OCI-LY7 (cell line): ENCODE measurements around the gene TNPO1. TPM values are rescaled to one million over a fixed set of nuclear protein-coding genes. Genes with fewer than 3 reads are reported as not detected.

Experiments used
- BruUV-seq: library from RNA; stranded (reverse); fragments of 400-500 nt; replicated peaks from 2 replicates; lab custom pipeline; 2021; lab: Mats Ljungman, UMichigan
- CTCF ChIA-PET: fragments of 300-600 bp; sonication (Branson Sonifier 250); formaldehyde crosslinking; loops from one replicate; lab custom pipeline; 2022; ENCODE audit warnings: antibody characterized with exemption; ENCODE audit not compliant: unreplicated experiment; lab: Charles Lee
- POLR2A ChIA-PET: fragments of 300-600 bp; sonication (Branson Sonifier 250); formaldehyde crosslinking; loops from one replicate; lab custom pipeline; 2022; ENCODE audit warnings: antibody characterized with exemption; lab: Charles Lee
- DNase-seq: peaks from one replicate; pipeline ENCODE4 v3.0.0-alpha.2; 2015; ENCODE audit warnings: low spot score
- H2AFZ ChIP-seq: fragments of 200-600 bp; sonication (generic), shearing (Covaris generic); 2 replicates; pipeline ENCODE4 v1.6.1; 2014; ENCODE audit warnings: mild to moderate bottlenecking, antibody characterized with exemption, low read length, moderate library complexity
- H3K27ac ChIP-seq: fragments of 200-600 bp; sonication (generic); 2 replicates; pipeline ENCODE4 v1.5.1; 2014; ENCODE audit warnings: mixed run types, low read depth, mild to moderate bottlenecking, moderate library complexity, low read length, inconsistent platforms; ENCODE audit not compliant: poor library complexity, severe bottlenecking
- H3K36me3 ChIP-seq: fragments of 200-600 bp; sonication (generic); 2 replicates; pipeline ENCODE4 v1.6.1; 2014; ENCODE audit warnings: mild to moderate bottlenecking, antibody characterized with exemption, low read length, moderate library complexity, mixed read lengths; ENCODE audit not compliant: insufficient read depth
- H3K4me1 ChIP-seq: fragments of 200-600 bp; sonication (generic); 2 replicates; pipeline ENCODE4 v1.5.1; 2014; ENCODE audit warnings: mild to moderate bottlenecking, low read length; ENCODE audit not compliant: insufficient read depth, poor library complexity, severe bottlenecking
- H3K4me2 ChIP-seq: fragments of 200-600 bp; sonication (generic); 2 replicates; pipeline ENCODE4 v1.6.1; 2014; ENCODE audit warnings: mild to moderate bottlenecking, low read length
- H3K4me3 ChIP-seq: fragments of 200-600 bp; sonication (generic); 2 replicates; pipeline ENCODE4 v1.5.1; 2014; ENCODE audit warnings: mild to moderate bottlenecking, low read depth, low read length; ENCODE audit not compliant: poor library complexity, severe bottlenecking
- H3K79me2 ChIP-seq: fragments of 200-600 bp; sonication (generic); 2 replicates; pipeline ENCODE4 v1.6.1; 2016; ENCODE audit warnings: low read depth, mild to moderate bottlenecking, low read length, moderate library complexity, mixed read lengths; ENCODE audit not compliant: insufficient read depth
- H3K9me2 ChIP-seq: fragments of 200-600 bp; sonication (generic); 2 replicates; pipeline ENCODE4 v1.6.1; 2016; ENCODE audit warnings: mild to moderate bottlenecking, low read length, mixed read lengths; ENCODE audit not compliant: insufficient read depth
- H3K9me3 ChIP-seq: fragments of 200-600 bp; sonication (generic); 2 replicates; pipeline ENCODE4 v1.6.1; 2014; ENCODE audit warnings: mild to moderate bottlenecking, mixed run types, low read length, mixed read lengths
- H4K20me1 ChIP-seq: fragments of 200-600 bp; sonication (generic); 2 replicates; pipeline ENCODE4 v1.6.1; 2014; ENCODE audit warnings: mild to moderate bottlenecking, antibody characterized with exemption, low read length, moderate library complexity, mixed read lengths; ENCODE audit not compliant: insufficient read depth
- EZH2phosphoT487 ChIP-seq: fragments of 200-600 bp; sonication (generic); IDR thresholded peaks from 2 replicates; pipeline ENCODE4 v1.6.1; 2018; ENCODE audit warnings: low read depth, borderline replicate concordance, mild to moderate bottlenecking, mixed run types, antibody characterized with exemption, low read length, moderate library complexity, mixed read lengths
- intact Hi-C: fragments of 100-400 bp; cut with micrococcal nuclease; formaldehyde crosslinking; loops from one replicate; pipeline ENCODE4 v1.10.0; 2022; ENCODE audit not compliant: unreplicated experiment
- total RNA-seq, 2 experiments: library from RNA; depleted of rRNA in 1 of 2; stranded (reverse); fragments of >200 nt in 1 of 2; shearing (Covaris generic) in 1 of 2; gene quantifications; 2 replicates each; pipeline ENCODE4 v1.2.3, GENCODE V29; 2014 to 2022
- TF ChIP-seq, protein P1 (sequence below): fragments of 200-600 bp; sonication (generic); conservative IDR thresholded peaks from 2 replicates; pipeline ENCODE4 v1.5.1; 2014; ENCODE audit warnings: mild to moderate bottlenecking, antibody characterized with exemption, low read length, moderate library complexity, mixed read lengths

The TNPO1 gene
- total RNA-seq, 2 experiments from 2014 or later: 95.2 to 132 TPM

DNA sequence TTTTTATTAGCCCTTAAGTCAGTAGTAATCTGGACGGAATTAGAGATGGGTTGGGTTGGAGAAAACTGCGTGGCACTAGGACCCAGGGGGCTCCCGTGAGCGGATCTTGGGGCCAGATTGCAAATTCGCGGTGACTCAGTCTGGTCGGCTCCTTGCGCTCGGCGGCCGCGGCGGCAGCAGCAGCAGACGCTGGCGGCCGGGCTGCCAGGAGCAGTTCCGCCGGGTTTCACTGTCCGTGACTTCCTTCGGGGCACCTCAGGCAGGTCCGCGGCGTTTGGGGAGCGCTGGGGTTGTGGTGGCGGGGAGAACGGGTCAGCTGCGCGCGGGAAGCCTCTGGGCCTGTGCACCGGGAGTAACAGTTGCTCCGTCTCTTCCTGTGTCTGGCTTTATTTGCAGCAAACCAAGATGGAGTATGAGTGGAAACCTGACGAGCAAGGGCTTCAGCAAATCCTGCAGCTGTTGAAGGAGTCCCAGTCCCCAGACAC lies 31.6 kb downstream of the TNPO1 start:
- intact Hi-C loops: loop anchor here (1.0 to 5.0 kb wide), 2 partner anchors 32 to 541 kb away; partner anchors contain the start of gene TNPO1
- H2AFZ ChIP-seq: peak overlapping the region; percentile 49
- no peaks in the 10 kb centered on the region for H3K9me2 ChIP-seq
- peaks cover 69% of the 10 kb centered on the region for H3K79me2 ChIP-seq
- H3K4me2 ChIP-seq: peak overlapping the region; percentile 75
- H4K20me1 ChIP-seq: peaks cover 30% of the 10 kb centered on the region
- no peaks in the 10 kb centered on the region for H3K9me3 ChIP-seq
- H3K4me1 ChIP-seq: peaks cover 39% of the 10 kb centered on the region
- no TSS peak for BruUV-seq
- TF ChIP-seq, protein P1, sequence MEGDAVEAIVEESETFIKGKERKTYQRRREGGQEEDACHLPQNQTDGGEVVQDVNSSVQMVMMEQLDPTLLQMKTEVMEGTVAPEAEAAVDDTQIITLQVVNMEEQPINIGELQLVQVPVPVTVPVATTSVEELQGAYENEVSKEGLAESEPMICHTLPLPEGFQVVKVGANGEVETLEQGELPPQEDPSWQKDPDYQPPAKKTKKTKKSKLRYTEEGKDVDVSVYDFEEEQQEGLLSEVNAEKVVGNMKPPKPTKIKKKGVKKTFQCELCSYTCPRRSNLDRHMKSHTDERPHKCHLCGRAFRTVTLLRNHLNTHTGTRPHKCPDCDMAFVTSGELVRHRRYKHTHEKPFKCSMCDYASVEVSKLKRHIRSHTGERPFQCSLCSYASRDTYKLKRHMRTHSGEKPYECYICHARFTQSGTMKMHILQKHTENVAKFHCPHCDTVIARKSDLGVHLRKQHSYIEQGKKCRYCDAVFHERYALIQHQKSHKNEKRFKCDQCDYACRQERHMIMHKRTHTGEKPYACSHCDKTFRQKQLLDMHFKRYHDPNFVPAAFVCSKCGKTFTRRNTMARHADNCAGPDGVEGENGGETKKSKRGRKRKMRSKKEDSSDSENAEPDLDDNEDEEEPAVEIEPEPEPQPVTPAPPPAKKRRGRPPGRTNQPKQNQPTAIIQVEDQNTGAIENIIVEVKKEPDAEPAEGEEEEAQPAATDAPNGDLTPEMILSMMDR: no peak
- TF ChIP-seq EZH2phosphoT487: no peak
- peak; percentile 90 for DNase-seq
- peak overlapping the region; percentile 99 for H3K4me3 ChIP-seq
- H3K27ac ChIP-seq: peak overlapping the region; percentile 93
- H3K36me3 ChIP-seq: peaks cover 45% of the 10 kb centered on the region
- CTCF ChIA-PET: no interaction called here
- POLR2A ChIA-PET: interaction anchor here (0.7 to 2.7 kb wide), 8 partner anchors 10 to 1260 kb away, joined by 3 to 27 read pairs (median 3); partner anchors contain the start of gene TNPO1

DNA sequence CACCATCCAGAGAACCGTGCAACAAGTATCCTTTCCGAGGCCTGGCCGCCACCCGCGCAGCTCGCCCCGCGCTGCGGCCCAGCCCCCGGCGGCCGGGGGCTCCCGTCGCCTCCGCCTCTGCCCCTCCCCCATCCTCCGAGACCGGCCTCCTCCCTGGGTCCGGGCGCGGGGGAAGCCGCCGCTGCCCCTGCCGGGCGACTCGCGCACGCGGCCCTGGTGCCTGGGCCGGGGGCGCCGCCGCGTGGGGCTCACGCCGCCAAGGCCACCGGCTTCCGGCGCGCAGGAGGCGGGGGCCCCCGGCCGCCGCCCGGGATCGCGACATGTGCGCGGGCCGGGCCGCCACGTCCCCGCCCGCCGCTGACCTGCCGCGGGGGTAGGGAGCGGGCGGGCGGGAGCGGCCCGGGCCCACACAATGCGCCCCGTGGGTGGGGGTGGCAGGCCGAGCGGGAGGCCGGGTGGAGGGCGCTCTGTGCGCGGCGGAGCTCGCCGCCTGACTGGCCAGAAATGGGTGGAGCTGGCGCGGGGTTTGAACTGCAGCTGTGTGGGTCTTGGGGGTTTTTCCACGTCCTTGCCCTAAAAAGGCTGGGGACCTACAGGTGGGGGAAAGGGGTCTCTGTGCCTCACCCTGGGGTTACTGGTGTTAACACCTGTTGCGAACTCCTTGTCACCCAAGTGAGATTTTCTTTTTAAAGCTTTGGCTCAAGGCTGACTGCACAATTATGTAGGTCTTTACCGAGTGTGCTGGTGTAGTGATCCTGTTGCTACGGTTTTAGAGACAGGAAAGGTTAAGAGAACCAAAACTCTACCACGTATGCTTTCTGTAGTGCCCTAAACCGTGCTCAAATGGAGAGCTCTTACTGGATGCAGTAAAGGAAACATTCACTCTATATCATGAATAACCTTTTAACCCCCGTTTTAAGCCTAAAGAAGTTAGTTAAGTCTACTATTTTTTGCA lies 32.3 kb downstream of the TNPO1 start:
- DNase-seq: peak; percentile 78
- peaks cover 46% of the 10 kb centered on the region for H3K4me1 ChIP-seq
- no TSS peak for BruUV-seq
- peaks cover 77% of the 10 kb centered on the region for H3K79me2 ChIP-seq
- peak overlapping the region; percentile 99 for H3K4me3 ChIP-seq
- POLR2A ChIA-PET: interaction anchor here (0.6 to 2.7 kb wide), 20 partner anchors 9 to 1889 kb away, joined by 3 to 27 read pairs (median 3); partner anchors contain the start of genes FCHO2 and TNPO1
- CTCF ChIA-PET: no interaction called here
- peak overlapping the region; percentile 93 for H3K27ac ChIP-seq
- peaks cover 52% of the 10 kb centered on the region for H3K36me3 ChIP-seq
- TF ChIP-seq, protein P1: no peak
- no peak for TF ChIP-seq EZH2phosphoT487
- H3K4me2 ChIP-seq: peak overlapping the region; percentile 93
- peaks cover 37% of the 10 kb centered on the region for H4K20me1 ChIP-seq
- no peaks in the 10 kb centered on the region for H3K9me2 ChIP-seq
- intact Hi-C loops: loop anchor here (1.0 to 5.0 kb wide), 2 partner anchors 32 to 541 kb away; partner anchors contain the start of gene TNPO1
- H2AFZ ChIP-seq: peak overlapping the region; percentile 49
- no peaks in the 10 kb centered on the region for H3K9me3 ChIP-seq
